HG03097 (cell line): ENCODE data around the gene SYT1.
"Not testable (repeated sequence)": the region's sequence is repeated elsewhere in the genome, so short reads cannot be mapped to it uniquely, and the experiment has no call there.

ENCODE experiments used
- ATAC-seq: cut with Tn5 transposase; IDR thresholded peaks from one replicate; pipeline ENCODE4 v1.9.1; 2021; ENCODE audit not compliant: unreplicated experiment, low FRiP score

SYT1 gene

GRCh38 chr12:78864403-78864869 lies at the start of gene SYT1:
Gene SYT1, plus strand, starts transcription at chr12:78864774.
- ATAC-seq, result peak; percentile 29

- ATAC-seq, result no peak
Observed at GRCh38 chr12:78818487-78818886, 46.1 kb upstream of the SYT1 start.

- ATAC-seq, result no peak
Observed at GRCh38 chr12:78820946-78821345, 43.6 kb upstream of the SYT1 start.

- ATAC-seq, result no peak
Observed at GRCh38 chr12:78824918-78825317, 39.7 kb upstream of the SYT1 start.

- no peak for ATAC-seq
Observed at GRCh38 chr12:78829690-78830089, 34.9 kb upstream of the SYT1 start.

- no peak for ATAC-seq
Observed at GRCh38 chr12:78835493-78835892, 29.1 kb upstream of the SYT1 start.

GRCh38 chr12:78840518-78841019 lies 24.0 kb upstream of the SYT1 start:
- not testable (repeated sequence) for ATAC-seq

- no peak for ATAC-seq
Observed at GRCh38 chr12:78853231-78853630, 11.3 kb upstream of the SYT1 start.

- ATAC-seq, result peak; percentile 49
Observed at GRCh38 chr12:78863482-78864402, 832 bp upstream of the SYT1 start.

- peak; percentile 20 for ATAC-seq
Observed at GRCh38 chr12:78864870-78865463, 393 bp downstream of the SYT1 start.

- ATAC-seq, result no peak
Observed at GRCh38 chr12:78865516-78865915, 942 bp downstream of the SYT1 start.

- ATAC-seq, result no peak
Observed at GRCh38 chr12:78866518-78866917, 1.9 kb downstream of the SYT1 start.

GRCh38 chr12:78870539-78870938 lies 6.0 kb downstream of the SYT1 start:
- ATAC-seq, result no peak

- ATAC-seq, result no peak
Observed at GRCh38 chr12:78871566-78871965, 7.0 kb downstream of the SYT1 start.

GRCh38 chr12:78878459-78878858 lies 13.9 kb downstream of the SYT1 start:
- ATAC-seq, result no peak

- no peak for ATAC-seq
Observed at GRCh38 chr12:78878866-78879265, 14.3 kb downstream of the SYT1 start.

- ATAC-seq, result no peak
Observed at GRCh38 chr12:78880078-78880477, 15.5 kb downstream of the SYT1 start.

- no peak for ATAC-seq
Observed at GRCh38 chr12:78881685-78882084, 17.1 kb downstream of the SYT1 start.

GRCh38 chr12:78885466-78885865 lies 20.9 kb downstream of the SYT1 start:
- ATAC-seq, result no peak

GRCh38 chr12:78886719-78887407 lies 22.3 kb downstream of the SYT1 start:
- ATAC-seq, result no peak

- ATAC-seq, result no peak
Observed at GRCh38 chr12:78887444-78887843, 22.9 kb downstream of the SYT1 start.
